Lower leg skin (tissue), 4 donors: Measurements from ENCODE around the gene NOS3. TPM values are rescaled to one million over a fixed set of nuclear protein-coding genes. Genes with fewer than 3 reads are reported as not detected.

ENCODE experiments used
- DNase-seq, 2 donors: peaks; one replicate each; pipeline ENCODE4 v3.0.0-alpha.2; 2019; ENCODE audit warnings: low spot score in 2 of 2
- H3K4me3 ChIP-seq: fragments of 200-600 bp; sonication (generic); 2 replicates; pipeline ENCODE4 v1.5.1; 2017; ENCODE audit warnings: mild to moderate bottlenecking, low read depth; ENCODE audit not compliant: poor library complexity, severe bottlenecking
- POLR2A ChIP-seq, 2 donors: fragments of 450-650 bp; IDR thresholded peaks; one replicate each; pipeline ENCODE4 v1.6.1; 2016 to 2017; ENCODE audit warnings: antibody characterized with exemption in 2 of 2, mild to moderate bottlenecking in 1 of 2, moderate library complexity in 1 of 2
- WGBS, 2 donors: methylation state at CpG; one replicate each; pipeline ENCODE4 v1.1.5; 2018; 5-methylcytosine and 5-hydroxymethylcytosine counted together
- intact Hi-C: fragments of 100-400 bp; cut with DNase I; formaldehyde crosslinking; loops from one replicate; pipeline ENCODE4 v1.15.0; 2023; ENCODE audit warnings: low total_unique reads
- total RNA-seq, 4 donors: library from RNA; depleted of rRNA; stranded (reverse); fragments of >200 nt; gene quantifications; one replicate each; pipeline ENCODE4 v1.1.0, GENCODE V29; 2016
- TF ChIP-seq, protein P1 (sequence below), 3 donors: fragments of 450-650 bp; IDR thresholded peaks; one replicate each; pipeline ENCODE4 v1.5.1; 2016; ENCODE audit warnings: antibody characterized with exemption in 3 of 3, mild to moderate bottlenecking in 3 of 3, moderate library complexity in 2 of 3

The NOS3 gene
- total RNA-seq, 4 donors from 2014 or later: 4.0 to 8.9 (median 5.8) TPM

DNA sequence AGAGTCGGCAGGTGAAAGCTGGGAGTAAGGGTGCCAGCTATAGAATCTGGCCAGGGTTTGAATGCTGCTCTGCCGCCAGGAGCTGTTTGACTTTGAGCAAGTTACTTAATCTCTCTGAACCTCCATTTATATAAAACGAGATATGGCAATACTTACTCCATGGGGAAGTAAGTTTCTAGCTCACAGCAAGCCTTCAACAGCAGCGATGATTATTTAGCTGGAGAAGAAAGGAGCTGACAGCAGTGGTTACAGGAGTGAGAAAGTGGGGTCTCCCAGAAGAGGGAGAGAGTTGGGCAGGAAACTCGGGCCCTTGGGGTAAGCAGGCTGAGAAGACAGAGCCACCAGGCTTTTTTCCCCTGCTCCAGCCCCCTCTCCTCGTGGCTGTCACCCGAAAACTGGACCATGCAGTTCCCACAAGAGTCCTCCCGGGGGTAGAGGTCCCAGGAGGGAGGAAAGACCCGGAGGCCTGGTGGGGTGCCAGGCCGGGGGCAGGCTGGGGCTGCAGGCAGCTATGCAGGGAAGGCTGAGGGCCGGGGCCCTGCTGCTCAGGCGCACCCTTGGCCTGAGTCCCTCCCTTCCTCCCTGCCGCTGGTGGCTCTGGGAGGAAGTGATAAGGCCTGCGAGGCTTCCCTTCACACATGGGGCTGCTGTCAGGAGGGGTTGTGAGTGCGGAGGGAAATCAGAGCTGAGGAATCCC lies 3.5 kb downstream of the NOS3 start:
- no peak overlapping the region for H3K4me3 ChIP-seq
- no peak for DNase-seq
- 47 to 59% methylated on average over 10 to 14 of the region's 15 CpGs for WGBS, 2 donors
- intact Hi-C loops: no loop called here
- no peak for TF ChIP-seq POLR2A (IDR thresholded peaks at IDR 0.05)
- TF ChIP-seq, protein P1, sequence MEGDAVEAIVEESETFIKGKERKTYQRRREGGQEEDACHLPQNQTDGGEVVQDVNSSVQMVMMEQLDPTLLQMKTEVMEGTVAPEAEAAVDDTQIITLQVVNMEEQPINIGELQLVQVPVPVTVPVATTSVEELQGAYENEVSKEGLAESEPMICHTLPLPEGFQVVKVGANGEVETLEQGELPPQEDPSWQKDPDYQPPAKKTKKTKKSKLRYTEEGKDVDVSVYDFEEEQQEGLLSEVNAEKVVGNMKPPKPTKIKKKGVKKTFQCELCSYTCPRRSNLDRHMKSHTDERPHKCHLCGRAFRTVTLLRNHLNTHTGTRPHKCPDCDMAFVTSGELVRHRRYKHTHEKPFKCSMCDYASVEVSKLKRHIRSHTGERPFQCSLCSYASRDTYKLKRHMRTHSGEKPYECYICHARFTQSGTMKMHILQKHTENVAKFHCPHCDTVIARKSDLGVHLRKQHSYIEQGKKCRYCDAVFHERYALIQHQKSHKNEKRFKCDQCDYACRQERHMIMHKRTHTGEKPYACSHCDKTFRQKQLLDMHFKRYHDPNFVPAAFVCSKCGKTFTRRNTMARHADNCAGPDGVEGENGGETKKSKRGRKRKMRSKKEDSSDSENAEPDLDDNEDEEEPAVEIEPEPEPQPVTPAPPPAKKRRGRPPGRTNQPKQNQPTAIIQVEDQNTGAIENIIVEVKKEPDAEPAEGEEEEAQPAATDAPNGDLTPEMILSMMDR (IDR thresholded peaks at IDR 0.05): no peak

DNA sequence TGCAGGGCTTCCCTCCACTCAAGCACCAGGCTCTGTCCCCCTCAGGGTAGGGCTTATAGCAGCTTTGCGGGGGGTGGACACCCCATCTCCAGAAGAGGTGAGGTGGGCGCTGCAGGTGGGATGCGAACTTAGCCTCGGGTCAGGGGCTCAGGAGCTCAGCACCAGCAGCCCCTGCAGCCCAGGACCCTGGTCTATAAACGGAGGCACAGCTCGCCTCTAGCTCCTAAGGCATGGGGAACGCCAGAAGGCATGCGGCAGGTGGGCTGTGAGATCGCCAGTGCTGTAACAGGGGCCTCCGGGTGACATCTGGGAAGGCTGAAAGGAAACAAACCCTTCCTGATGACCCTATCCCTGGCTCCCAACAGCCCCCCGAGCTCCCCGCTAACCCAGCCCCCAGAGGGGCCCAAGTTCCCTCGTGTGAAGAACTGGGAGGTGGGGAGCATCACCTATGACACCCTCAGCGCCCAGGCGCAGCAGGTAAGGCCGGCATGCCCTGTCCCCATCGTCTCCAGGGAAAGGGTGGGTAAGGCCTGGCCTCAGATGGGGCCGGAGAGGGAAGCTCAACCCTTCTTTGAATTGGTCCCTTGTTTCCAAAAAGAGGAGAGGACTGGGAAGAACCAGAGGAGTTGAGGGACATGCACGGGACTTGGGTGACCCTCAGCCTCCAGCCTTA lies 4.2 kb downstream of the NOS3 start:
- intact Hi-C loops: no loop called here
- TF ChIP-seq POLR2A (IDR thresholded peaks at IDR 0.05): no peak
- TF ChIP-seq, protein P1 (IDR thresholded peaks at IDR 0.05): no peak
- WGBS, 2 donors: 50 to 57% methylated on average over 18 of the region's 19 CpGs
- DNase-seq: no peak
- H3K4me3 ChIP-seq: no peak overlapping the region

DNA sequence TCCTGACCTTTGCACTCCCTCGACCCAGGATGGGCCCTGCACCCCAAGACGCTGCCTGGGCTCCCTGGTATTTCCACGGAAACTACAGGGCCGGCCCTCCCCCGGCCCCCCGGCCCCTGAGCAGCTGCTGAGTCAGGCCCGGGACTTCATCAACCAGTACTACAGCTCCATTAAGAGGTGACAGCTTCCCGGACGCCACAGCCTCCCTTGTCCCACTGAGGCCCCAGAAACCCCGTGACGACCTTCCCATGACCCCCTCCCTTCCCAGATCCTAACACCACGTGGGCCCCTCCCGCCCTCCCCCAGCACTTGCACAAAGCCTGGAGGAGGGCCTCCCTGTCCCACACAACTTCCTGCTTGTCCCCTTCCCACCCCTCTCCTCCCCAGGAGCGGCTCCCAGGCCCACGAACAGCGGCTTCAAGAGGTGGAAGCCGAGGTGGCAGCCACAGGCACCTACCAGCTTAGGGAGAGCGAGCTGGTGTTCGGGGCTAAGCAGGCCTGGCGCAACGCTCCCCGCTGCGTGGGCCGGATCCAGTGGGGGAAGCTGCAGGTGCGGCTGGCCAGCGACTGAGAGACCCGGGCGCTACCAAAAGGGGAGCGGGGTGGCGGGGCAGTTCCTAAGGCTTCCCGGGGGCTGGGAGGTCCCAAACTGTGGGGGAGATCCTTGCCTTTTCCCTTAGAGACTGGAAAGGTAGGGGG lies 5.7 kb downstream of the NOS3 start:
- TF ChIP-seq, protein P1 (IDR thresholded peaks at IDR 0.05): no peak
- no peak for TF ChIP-seq POLR2A (IDR thresholded peaks at IDR 0.05)
- WGBS, 2 donors: 37 to 55% methylated on average over 20 to 28 of the region's 31 CpGs
- H3K4me3 ChIP-seq: no peak overlapping the region
- no peak for DNase-seq
- intact Hi-C loops: no loop called here

DNA sequence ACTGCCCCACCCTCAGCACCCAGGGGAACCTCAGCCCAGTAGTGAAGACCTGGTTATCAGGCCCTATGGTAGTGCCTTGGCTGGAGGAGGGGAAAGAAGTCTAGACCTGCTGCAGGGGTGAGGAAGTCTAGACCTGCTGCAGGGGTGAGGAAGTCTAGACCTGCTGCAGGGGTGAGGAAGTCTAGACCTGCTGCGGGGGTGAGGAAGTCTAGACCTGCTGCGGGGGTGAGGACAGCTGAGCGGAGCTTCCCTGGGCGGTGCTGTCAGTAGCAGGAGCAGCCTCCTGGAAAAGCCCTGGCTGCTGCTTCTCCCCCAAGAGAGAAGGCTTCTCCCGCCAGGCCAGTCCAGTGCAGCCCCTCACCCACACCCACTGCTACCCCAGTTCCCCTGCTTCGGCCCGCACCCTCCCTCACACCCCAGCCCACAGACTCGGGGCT lies 6.3 kb downstream of the NOS3 start:
- DNase-seq: no peak
- no peak for TF ChIP-seq POLR2A (IDR thresholded peaks at IDR 0.05)
- TF ChIP-seq, protein P1 (IDR thresholded peaks at IDR 0.05): no peak
- 80 to 85% methylated on average over 8 of the region's 8 CpGs for WGBS, 2 donors
- H3K4me3 ChIP-seq: no peak overlapping the region
- intact Hi-C loops: no loop called here

DNA sequence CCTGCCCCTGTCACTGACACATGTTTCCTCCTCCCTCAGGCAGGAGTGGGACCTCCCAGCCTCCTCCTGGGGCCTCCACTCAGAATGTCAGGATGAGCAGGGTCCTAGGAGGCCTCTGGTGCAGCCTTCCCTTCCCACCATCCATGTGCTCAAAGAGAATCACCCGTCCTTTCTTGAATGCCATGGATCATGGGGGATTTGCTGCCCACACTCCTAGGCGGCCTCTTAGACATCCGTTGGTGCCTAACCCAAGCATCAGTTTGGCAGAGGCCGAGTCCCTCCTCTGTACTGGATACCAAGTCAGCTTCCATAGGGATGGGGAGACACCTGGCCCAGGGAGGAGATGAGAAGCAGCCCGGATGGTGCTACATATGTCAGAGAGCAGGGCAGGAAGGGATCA lies 7.0 kb downstream of the NOS3 start:
- intact Hi-C loops: no loop called here
- WGBS, 2 donors: 81 to 86% methylated on average over 5 of the region's 5 CpGs
- no peak for TF ChIP-seq POLR2A (IDR thresholded peaks at IDR 0.05)
- TF ChIP-seq, protein P1 (IDR thresholded peaks at IDR 0.05): no peak
- no peak for DNase-seq
- no peak overlapping the region for H3K4me3 ChIP-seq
